GM21717 (cell line): ENCODE results near the gene ZIC4.

ENCODE experiments used
- ATAC-seq: cut with Tn5 transposase; IDR thresholded peaks from one replicate; pipeline ENCODE4 v1.9.1; 2021; ENCODE audit warnings: mild to moderate bottlenecking, moderate library complexity; ENCODE audit not compliant: unreplicated experiment

ZIC4 gene

DNA sequence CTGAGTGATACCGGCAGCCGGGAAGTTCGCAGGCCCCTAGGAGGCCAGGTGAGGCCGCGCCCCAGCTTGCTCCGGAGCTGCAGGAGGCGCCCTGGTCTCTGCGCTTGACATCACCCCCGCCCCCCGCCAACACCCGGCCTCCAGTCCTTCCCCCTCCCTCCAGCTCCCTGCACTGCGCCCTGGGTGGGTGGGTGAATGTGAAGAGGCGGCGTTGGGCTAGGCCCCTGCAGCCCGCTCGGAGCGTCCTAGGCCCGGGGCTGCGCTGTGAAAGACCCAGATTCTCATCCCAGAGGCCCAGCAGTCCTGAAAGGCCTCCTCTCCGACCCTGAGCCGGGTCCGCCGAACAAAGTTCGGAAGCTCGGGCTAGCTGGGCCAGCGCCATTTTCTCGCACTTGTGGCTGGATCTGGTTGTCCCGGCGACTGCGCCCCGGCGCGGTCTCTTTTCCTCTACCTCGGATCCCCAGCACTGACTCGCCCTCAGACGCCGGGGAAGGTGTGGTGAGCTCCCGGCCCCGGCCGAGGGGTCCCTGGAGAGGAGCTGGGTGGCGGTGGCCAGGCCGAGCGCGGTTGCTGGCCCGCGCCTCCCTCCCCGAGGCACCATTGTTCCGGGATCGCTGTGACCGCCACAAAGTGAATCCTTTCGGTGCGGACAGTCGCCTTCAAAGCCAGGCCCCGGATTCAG is 12.9 kb downstream of the ZIC4 start:
- no peak for ATAC-seq

DNA sequence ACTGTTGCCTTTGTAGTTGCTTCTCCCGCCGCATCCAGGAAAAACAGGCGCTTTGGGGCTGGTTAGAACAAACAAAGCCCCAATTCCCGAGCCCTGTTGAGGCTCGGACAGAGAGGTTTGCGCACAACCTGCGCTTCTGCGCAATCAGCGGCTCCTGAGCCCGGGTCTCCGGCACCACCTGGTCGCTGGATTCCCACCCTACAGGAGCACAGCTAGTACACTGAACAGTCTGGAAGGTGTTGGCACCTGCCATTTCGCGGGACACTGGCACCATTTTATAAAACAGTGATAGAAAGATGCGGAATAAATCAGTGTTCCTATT is 13.8 kb downstream of the ZIC4 start:
- ATAC-seq: no peak

DNA sequence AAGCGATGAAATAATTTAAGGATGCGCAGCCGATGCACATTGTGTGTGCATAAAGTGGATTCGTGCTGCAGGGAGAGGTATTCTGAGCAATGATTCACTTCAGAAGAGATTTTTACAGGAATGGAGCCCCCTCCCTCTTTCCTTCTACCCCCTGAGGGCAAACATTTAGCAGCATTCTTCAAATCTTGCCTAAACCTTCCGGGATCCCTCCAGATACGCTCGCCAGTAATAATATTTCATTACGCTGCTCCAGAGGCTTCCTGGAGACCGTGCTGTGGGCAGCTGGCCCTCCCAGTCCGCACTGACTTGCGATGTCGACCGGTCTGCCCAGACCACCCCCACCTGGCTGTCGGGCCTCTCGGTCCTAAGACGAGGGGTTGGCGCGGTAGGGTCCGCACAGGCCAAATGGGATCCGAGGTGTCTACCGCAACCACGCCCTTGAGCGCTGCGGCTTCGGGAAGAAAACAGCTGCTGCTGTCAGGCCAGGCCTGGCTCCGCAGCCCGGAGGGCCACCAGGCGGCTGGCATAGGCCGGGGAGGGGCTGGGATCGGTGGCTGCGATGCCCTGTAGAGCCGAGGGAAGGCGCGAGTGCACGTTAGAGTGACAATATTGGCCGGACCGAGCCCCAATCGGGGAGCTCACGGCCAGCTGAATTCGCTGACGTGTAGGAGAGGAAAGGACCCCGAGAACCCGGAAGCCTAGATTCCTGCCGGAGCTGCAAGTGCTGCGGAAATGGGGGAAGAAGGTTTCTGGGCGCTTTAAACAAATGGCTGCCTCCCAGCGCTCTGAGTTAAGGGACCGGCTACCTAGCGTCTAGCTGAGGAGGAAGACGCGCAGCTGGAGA is 14.3 kb downstream of the ZIC4 start:
- no peak for ATAC-seq

DNA sequence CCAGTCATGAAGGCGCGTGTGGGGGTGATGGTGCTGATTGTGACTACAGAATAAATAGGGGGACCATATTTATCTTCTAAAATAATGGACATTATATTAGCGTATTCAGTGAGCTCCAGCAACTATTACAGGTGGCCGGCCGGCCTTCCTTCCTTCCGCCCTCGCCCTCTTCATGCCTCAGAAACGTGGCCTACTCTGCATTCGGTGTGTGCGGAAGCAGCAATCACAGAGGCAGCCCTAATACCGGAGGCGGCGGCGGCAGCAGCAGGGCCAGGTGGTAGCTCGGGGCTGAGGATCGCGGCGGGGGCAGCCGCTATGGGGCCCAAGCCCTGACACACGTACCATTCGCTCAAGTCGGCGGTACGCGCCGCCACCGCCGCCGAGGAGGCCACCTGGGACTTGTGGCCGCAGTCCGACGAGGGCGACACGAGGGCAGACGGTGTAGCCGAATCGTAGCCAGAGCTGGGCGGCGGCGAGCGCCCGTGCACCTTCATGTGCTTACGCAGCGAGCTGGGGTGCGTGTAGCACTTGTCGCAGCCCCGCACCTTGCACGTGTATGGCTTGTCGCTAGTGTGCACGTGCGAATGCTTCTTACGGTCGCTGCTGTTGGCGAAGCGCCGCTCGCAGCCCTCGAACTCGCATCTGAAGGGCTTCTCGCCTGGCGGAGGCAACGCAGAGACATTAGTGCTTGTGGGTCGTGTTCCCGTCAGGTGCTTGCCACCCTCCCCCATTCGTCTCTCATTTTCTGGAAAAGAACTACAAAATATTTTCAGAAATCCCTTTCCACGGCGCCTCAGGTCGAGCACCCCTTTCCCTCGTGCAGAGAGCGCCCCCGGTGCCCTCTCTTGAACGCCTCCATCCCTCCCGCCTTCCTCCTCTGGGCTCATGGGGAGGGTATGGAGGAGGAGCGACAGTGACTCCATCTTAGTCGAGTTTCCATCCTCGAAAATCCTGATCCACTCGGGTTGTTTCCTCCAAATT is 15.5 kb downstream of the ZIC4 start:
- ATAC-seq: no peak

DNA sequence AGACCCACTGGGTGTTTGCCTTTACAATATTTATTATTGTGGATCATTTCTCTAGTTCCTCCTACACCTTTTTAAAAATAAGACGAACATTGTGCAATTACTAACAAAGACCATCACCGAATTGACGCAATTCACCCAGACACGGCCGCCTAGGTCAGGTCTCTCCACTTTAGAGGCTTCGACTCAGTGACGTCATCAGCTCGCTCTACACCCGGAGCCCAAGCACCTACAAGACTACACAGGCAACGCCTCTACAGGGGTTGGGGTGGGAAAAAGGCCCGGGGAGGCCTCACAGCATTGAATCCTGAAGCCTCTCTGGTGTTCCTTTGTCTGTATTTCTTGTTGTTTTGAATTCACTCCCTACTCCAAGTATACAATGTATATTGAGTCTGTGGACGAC is 16.6 kb downstream of the ZIC4 start:
- ATAC-seq: no peak

DNA sequence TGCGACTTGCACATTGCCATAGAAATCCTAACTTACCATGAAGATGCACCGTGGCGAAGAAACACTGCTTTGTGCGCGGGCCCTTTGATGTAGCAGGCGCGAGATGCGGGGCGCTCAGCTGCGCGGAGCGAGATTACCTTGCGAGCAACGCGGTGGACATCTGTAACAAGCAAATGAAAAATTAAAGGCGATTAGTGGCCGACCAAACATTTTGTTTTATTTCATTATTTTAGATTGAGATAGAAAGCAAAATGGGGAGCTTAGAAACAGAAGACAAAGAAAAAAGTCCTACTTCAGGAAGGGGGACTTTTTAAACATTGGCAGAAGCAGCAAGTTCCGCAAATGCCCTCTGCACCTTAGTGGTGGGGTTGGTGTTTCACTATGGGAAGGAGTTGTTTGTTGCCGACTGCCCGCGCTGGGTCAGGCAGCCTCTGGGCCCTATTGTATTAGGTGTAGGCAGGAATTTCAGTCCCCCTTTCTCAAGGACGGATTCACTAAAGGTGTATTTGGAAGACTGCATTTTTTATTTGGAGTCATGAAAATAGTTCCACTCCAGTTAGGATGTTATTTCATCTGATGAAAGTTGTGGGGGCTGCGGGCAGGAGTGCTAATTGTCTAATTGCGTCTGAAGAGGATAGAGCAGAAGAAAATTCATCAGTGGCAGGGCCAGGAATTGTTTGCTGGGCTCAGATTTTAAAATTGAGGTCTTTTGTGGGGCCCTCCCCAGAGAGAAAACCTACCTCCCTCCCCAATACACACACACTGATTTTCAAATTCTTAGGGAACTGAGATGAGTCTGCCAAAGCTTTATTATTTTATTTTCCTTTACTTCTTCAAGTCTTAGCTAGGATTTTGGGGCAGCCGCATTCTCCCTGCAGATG is 17.4 kb downstream of the ZIC4 start:
- no peak for ATAC-seq

DNA sequence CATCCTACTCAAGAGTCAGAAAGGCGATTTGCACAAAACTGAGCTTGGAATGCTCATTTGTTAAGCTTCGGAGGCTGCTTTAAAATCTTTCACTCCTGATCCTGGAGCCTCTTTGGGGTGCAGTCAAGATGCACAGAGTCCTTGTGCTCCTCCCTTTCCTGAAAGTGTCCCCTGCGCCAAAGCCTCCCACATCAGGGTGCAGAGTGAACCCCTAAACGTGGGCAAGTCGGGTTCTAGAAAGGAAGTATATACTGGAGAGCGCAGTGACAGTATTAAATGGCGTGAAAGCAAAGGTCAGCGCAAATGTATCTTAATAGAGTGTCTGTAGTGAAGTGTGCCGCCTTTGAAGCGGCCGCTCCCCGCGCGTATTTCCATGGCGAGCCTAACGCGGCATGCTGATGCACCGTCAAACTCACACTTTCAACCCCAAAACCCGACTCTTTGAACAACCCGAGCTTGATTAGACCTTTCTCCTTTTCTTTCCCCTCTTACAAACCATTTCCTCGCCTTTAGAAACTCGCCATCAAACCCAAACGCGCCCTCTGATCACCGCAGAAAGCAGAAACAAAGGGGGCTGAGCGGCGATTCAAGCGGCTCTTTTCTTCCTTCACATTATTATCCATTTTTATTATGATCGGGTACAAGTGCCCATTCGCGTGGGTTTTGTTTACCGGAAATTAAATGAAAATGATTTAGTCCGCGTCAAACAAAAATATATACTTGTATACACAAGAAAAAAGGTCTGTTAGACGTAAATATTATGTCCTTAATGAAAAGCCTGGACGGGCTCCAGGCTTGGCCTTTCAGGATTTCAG is 18.3 kb downstream of the ZIC4 start:
- no peak for ATAC-seq

DNA sequence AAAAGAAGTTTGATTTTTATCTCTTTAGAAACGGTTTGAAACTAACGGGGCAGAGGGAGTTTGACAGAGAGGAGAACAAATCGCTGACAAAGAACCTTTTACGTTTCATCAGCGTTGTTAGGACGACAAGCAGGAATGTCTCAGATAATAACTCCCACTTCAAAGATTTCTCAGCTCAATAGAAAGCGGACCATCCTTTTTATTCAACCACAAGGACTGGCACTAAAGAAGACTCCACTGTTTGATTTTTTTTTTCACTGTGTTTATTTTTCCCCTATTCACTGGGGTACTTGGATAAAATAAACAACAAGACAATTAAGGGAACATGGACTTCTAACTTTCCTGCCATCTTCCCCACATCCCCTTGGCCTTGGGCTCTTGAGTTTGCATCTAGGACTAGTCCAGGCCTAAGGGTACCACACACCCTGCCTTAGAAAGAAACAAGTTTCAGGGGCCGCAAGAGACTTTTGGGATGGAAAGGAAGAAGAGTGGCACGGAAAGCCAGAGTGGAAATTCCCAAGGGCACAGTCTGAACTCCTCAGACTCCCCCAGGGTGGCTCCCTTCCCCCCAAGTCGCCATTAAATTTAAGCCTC is 19.0 kb downstream of the ZIC4 start:
- no peak for ATAC-seq

DNA sequence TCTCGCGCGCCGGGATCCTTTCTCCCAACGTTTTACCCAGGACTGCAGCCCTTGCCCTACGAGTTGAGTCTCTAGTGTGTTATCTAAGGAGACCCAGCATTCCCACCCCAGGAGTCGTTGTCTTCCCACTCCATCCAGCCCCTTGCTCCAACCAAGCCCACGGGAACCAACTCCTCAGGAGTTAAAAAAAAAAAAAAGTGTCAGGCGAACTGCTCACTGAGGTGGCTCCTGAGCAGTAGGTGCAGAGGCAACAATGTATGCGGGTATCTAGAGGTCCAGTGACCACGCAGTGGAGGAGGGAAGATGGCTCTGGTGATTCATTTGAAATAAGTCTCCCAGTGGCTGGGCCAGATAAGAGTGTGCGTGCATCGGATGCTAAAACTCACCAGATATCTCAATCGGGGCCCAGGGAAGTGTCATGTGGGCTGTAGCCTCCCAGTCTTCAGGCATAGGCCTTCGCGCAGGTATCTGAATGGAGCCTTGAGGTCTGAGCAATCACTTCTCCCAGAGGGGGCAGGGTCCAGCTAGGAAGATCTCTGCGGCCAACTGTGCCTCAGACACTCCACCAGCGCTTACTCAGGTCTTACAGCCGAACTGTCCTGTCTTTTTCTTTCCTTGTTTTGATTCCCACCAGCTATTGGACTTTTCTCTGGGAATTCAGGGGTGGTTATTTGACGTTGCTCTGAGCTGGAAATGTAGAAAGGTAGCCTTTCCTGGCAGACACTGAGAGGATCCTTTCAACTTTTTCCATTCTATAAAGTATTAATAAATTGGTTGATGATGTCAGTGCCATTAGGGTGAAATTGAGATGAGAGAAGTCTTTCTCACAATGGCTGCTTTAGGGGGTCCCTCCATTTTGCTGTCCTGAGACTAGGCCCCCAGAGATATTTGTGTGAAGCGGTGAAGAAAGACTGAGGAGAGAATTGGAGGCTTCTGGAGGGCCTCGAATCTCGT is 21.0 kb downstream of the ZIC4 start:
- no peak for ATAC-seq

DNA sequence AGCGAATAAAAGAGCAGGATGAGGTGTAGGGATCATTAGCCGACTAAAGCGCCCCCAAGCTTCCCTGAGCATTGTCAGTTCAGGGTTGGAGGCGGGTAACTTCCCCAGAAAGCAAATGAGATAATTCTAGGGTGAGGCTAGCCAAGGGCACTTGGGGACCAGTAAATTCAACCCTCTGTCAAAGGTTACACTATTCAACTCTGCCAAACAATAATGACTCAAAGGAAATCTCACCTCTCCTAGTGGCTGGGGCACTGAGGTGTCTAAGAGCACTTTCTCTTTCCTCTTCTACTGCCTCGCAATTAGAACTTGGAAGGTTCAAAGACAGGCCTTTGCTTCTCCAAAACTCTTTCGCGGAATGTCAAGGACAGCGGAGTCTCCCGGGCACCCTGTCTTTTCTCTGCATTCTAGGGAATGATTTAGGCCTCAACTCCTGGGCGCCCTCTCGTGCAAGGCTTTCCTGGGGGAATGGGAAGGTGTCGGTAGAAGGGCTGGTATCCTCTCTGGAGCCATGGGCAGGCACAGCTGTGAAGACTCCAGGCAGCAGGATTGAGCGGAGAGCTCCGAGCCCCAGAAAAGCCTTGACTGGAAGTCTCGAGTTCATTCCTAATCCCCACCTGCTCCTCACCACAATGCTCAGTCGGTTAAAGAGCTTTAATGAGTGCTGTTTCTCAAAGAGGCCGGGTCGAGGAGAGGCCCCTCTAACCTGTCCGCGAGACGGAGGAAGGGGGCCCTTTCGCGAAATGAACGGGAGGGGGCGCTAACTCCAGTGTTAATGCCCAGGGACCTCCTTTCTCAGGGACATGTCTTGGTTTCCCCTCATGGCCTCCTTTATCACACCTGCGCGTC is 21.9 kb downstream of the ZIC4 start:
- no peak for ATAC-seq

DNA sequence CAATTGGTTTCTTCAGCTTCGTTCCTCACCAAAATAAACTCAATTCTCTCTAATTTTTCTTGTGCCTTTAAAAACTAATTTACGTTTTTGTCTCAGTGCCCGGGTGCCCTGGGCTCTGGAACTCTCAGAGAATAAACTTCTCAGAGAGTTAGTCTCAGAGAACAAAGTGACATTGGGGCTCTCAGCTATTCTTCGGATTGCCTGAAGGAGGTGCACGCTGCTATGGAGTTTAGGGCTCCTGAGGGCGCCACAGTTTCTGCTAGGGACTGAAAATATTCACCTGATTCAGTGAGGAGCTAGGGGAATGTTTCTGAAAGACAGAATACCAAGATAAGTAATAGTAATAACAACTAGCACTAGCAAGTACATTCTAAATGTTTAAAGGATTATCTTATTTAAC is 22.7 kb downstream of the ZIC4 start:
- ATAC-seq: no peak

DNA sequence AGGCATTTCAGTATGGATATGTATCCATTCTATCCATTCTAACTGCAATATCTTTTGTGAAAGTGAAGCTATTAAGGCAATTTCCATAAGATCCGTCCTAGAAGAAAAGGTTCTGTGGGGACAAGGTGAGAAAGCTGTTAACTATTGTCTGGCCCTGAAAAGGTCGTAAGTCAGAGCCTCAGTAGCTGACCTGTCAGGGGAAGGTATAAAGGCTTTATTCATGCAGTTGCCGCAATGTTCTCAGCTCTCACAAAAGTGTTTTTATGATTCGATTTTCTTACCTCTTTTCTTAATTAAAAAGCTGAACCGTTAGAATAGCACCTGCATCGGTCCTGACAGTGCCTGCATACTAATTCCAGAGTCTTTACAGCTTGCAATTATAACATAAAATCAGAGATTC is 24.7 kb downstream of the ZIC4 start:
- ATAC-seq: no peak

DNA sequence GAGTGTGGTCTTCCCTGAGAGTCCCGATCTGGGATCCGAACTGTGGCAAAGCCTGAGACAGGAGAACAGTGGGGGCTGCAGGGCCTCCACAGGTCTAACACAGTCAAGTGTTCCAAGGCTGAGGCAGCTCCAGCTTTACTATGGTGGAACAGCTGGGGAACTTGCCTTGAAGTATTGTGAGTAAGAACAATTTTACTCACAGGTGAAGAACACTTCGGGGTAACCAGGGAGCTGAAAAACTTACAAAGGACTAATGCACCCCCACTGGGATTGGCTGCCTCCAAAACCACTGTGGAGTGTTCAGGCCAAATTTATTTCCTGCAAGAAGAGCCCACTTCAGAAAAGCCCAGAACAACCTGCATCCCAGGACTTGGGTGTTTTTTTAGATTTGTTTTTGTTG is 25.4 kb downstream of the ZIC4 start:
- ATAC-seq: no peak

DNA sequence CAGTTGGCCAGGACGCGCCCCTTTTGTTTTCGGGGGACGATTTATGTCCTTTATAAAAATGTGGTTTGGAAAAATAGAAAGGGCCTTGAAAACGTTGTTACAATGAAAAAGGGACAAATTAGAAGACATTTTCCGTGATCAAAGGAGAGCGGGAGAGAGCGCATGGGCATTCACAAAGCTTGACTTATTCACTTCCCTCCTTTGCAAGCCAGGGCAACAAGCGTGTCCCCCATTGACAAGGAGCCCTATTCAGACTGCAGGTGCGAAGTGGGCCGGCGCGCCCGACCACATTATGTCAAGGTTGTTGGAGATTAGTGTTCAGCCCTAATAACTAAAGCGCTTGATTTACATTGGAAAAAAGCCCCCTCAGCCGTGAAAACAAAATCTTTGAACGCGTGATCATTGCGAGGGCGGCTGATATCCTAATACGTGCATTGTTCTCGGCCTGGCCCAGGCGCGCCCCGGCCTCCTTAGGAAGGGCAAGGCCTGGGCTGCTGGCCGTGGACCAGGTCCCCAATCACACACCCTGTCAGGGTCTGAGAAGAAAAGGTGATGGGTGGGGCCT is 25.9 kb downstream of the ZIC4 start:
- no peak for ATAC-seq

DNA sequence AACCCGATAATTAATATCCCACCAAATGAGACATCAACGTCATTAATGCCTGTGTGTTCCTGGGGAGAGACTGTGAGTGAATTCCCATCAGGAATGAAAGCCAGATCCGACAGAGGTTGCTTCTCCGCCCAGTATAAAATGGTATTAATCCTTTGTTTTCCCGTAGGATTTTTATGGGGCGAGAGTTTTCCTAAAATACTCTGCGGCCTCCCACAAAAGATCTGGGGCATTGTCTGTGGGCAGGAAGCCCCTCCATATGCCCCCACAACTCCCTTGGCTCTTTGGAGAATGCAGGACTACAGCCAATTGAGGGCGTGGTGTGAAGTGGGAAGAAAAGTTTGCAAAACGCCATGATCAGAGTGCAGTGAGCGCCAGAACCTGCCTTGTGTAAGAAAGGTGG is 26.7 kb downstream of the ZIC4 start:
- ATAC-seq: no peak

DNA sequence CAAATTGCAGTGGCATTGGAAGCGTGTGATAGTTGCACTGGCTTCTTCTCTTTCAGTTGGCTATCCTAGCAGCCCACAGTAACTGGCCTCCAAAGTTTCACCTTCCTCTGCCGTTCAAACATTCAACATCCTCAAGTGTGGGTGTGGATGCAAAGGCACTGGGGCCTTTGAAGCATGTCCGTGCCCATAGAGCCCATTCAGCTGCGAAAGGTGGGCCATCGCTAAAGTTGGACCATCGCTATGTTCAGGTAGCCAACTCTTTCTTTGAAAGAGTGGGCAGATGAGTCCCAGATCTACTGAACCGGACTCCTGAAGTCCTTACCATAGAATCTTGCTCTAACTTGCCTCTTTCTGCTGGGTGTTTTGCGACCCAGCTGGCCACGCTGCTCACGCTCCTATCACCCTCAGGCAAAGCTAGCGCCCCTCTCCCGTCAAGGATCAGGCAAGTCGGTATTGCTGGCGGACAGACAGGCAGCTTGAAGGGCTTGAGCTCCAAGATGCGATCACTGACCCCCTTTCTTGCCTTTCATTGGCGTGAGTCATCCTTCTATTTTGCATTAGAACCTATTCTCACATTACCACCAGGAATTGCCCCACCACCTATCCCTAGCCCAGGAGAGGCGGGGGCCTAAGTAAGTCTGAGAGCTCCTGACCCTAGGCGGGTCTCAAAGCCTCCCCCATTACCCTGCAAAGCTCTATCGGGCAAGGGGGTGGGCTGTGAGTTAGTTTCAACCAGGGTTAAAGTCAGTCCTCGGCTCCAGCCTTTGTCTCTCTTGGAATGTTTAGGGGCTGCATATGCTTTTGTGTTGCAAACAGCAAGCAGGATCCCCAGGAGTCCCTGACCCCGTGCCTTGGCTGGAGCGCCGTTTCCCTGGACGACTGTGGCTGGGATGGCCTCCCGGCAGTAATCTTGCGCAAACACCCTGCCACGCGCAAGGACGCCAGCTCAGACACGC is 28.7 kb downstream of the ZIC4 start:
- ATAC-seq: no peak
